ENCODE data around the gene RAB3GAP1. TPM values are rescaled to one million over a fixed set of nuclear protein-coding genes. Genes with fewer than 3 reads are reported as not detected.

Gene RAB3GAP1
- total and polyA plus RNA-seq, 2 donors (not counting 1 experiment from before 2014, with no cell fraction given), result 15.6 to 62.2 TPM

DNA sequence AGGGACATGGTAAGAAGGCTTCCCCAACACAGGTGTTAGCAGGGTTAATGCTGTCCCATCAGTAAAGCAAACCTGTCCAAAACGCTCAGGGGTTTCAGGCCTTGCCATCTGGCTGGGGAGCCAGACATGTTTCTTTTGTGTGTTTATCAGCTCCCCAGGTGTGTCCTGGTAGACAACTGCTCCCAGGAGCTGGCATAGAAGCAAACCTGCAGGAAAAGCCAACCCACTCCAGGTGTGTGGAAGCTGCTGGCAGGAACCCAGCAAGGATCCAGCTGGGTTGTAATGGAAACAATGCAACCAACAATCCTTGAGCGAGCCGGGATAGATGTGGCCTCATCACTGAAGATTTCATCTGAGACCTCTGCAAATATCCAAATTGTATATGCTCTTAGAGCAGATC, 123.1 kb downstream of the RAB3GAP1 start:
- H3K27me3 Mint-ChIP-seq, result no peaks in the 10 kb centered on the region
- Histone ChIP-seq H3K4me1 (ENCODE audit: control insufficient read depth in 2 of 2, insufficient read depth in 2 of 2, low read length in 2 of 2) (no peaks in the 10 kb centered on the region), H3K36me3 (replicated peaks in 1 of 2; ENCODE audit: control extremely low read depth in 1 of 2, control insufficient read depth in 1 of 2, extremely low read depth in 1 of 2, insufficient read depth in 2 of 2, low read length in 1 of 2) (peaks cover 0 to 31% of the 10 kb centered on the region in 2 experiments), H2AFZ (ENCODE audit: insufficient read depth, low read depth, low read length, poor library complexity, severe bottlenecking) (no peak overlapping the region), H3K27me3 (replicated peaks in 1 of 4; ENCODE audit: control extremely low read depth in 1 of 4, control insufficient read depth in 3 of 4, insufficient read depth in 4 of 4, low read length in 3 of 4) (no peaks in the 10 kb centered on the region), H3K4me3 (ENCODE audit: control extremely low read depth in 1 of 5, extremely low read depth in 1 of 5, insufficient read depth in 1 of 5, low read depth in 2 of 5, low read length in 4 of 5) (no peak overlapping the region), H3K4me2 (replicated peaks; ENCODE audit: low read depth, low read length, poor library complexity, severe bottlenecking) (no peak overlapping the region), H4K20me1 (ENCODE audit: control insufficient read depth, insufficient read depth, low read length, poor library complexity, severe bottlenecking) (no peaks in the 10 kb centered on the region), H3K9ac (ENCODE audit: low read length) (no peak overlapping the region), H3K27ac (ENCODE audit: low read length in 2 of 2) (no peak overlapping the region), H3K79me2 (ENCODE audit: control insufficient read depth, insufficient read depth, low read length) (no peaks in the 10 kb centered on the region), H3K9me3 (ENCODE audit: control extremely low read depth in 1 of 3, control insufficient read depth in 2 of 3, insufficient read depth in 1 of 3, low read length in 2 of 3) (peaks cover 0 to 8% (median 0%) of the 10 kb centered on the region in 3 donors)
- intact Hi-C loops (cut with micrococcal nuclease), result no loop called here
- ChIA-PET POLR2A (no interaction called here), CTCF (no interaction called here)
- no peak for ATAC-seq (ENCODE audit: low read depth)
- TF ChIP-seq EZH2 (IDR thresholded peaks at IDR 0.05; ENCODE audit: borderline replicate concordance, insufficient read depth, low read depth, low read length, poor library complexity, severe bottlenecking), result no peak
- no peak for TF ChIP-seq CTCF (IDR thresholded peaks at IDR 0.05)
- no peak for DNase-seq
- H3K4me1 Mint-ChIP-seq, result no peaks in the 10 kb centered on the region
- H3K27ac Mint-ChIP-seq, result no peak overlapping the region
- 96% methylated on average over 3 of the region's 3 CpGs for WGBS (ENCODE audit: insufficient coverage)
- peaks cover 9% of the 10 kb centered on the region for H3K9me3 Mint-ChIP-seq (ENCODE audit: insufficient read depth)
- H3K4me3 Mint-ChIP-seq, result no peak overlapping the region

- no CpG with 5 or more reads among the region's 1 CpG for WGBS (ENCODE audit: insufficient coverage)
- peaks cover 0 to 13% of the 10 kb centered on the region in 2 experiments for H3K36me3 ChIP-seq (replicated peaks in 1 of 2; ENCODE audit: control extremely low read depth in 1 of 2, control insufficient read depth in 1 of 2, extremely low read depth in 1 of 2, insufficient read depth in 2 of 2, low read length in 1 of 2)
- no peak for ATAC-seq (ENCODE audit: low read depth)
- H3K79me2 ChIP-seq (ENCODE audit: control insufficient read depth, insufficient read depth, low read length), result no peaks in the 10 kb centered on the region
- intact Hi-C loops (cut with micrococcal nuclease), result no loop called here
- no peak overlapping the region for H2AFZ ChIP-seq (ENCODE audit: insufficient read depth, low read depth, low read length, poor library complexity, severe bottlenecking)
- H3K4me1 Mint-ChIP-seq, result no peaks in the 10 kb centered on the region
- H3K27ac ChIP-seq (ENCODE audit: low read length in 2 of 2), result no peak overlapping the region
- peaks cover 0 to 8% (median 0%) of the 10 kb centered on the region in 3 donors for H3K9me3 ChIP-seq (ENCODE audit: control extremely low read depth in 1 of 3, control insufficient read depth in 2 of 3, insufficient read depth in 1 of 3, low read length in 2 of 3)
- no peaks in the 10 kb centered on the region for H3K4me1 ChIP-seq (ENCODE audit: control insufficient read depth in 2 of 2, insufficient read depth in 2 of 2, low read length in 2 of 2)
- no peak overlapping the region for H3K9ac ChIP-seq (ENCODE audit: low read length)
- ChIA-PET CTCF (interaction anchor here (1.9 kb wide), 1 partner anchor 176 kb away, joined by 4 read pairs; no protein-coding TSS in a partner anchor), POLR2A (no interaction called here)
- no peaks in the 10 kb centered on the region for H3K27me3 Mint-ChIP-seq
- H3K27ac Mint-ChIP-seq, result no peak overlapping the region
- DNase-seq, result no peak
- TF ChIP-seq CTCF (IDR thresholded peaks at IDR 0.05) (no peak), EZH2 (IDR thresholded peaks at IDR 0.05; ENCODE audit: borderline replicate concordance, insufficient read depth, low read depth, low read length, poor library complexity, severe bottlenecking) (no peak)
- H3K9me3 Mint-ChIP-seq (ENCODE audit: insufficient read depth), result peaks cover 8% of the 10 kb centered on the region
- no peak overlapping the region for H3K4me2 ChIP-seq (replicated peaks; ENCODE audit: low read depth, low read length, poor library complexity, severe bottlenecking)
- no peaks in the 10 kb centered on the region for H4K20me1 ChIP-seq (ENCODE audit: control insufficient read depth, insufficient read depth, low read length, poor library complexity, severe bottlenecking)
- H3K4me3 ChIP-seq (ENCODE audit: control extremely low read depth in 1 of 5, extremely low read depth in 1 of 5, insufficient read depth in 1 of 5, low read depth in 2 of 5, low read length in 4 of 5), result no peak overlapping the region
- no peak overlapping the region for H3K4me3 Mint-ChIP-seq
- no peaks in the 10 kb centered on the region for H3K27me3 ChIP-seq (replicated peaks in 1 of 4; ENCODE audit: control extremely low read depth in 1 of 4, control insufficient read depth in 3 of 4, insufficient read depth in 4 of 4, low read length in 3 of 4)
Measured at GRCh38 chr2:135179689-135180088, 127.6 kb downstream of the RAB3GAP1 start.
